Keratinocyte (primary cell): ENCODE data around the gene TDRD6. TPM values are rescaled to one million over a fixed set of nuclear protein-coding genes. Genes with fewer than 3 reads are reported as not detected.

Experiments
- DNase-seq: peaks from one replicate; pipeline ENCODE4 v3.0.0-alpha.2; 2011; ENCODE audit warnings: low read depth, missing footprints, low spot score
- FAIRE-seq: peaks from 2 replicates; lab custom pipeline; 2011; peaks lifted over from hg19 to GRCh38; lab: Jason Lieb, UNC
- H2AFZ ChIP-seq: 2 replicates; pipeline ENCODE4 v1.6.0; 2012; ENCODE audit warnings: low read length, control low read depth, inconsistent platforms; ENCODE audit not compliant: control insufficient read depth
- H3K27ac ChIP-seq: 2 replicates; pipeline ENCODE4 v1.5.1; 2011; ENCODE audit warnings: low read length; ENCODE audit not compliant: control insufficient read depth, insufficient read depth
- H3K27me3 ChIP-seq: 3 replicates; pipeline ENCODE4 v1.6.0; 2011; ENCODE audit warnings: low read length; ENCODE audit not compliant: control insufficient read depth, insufficient read depth; ENCODE audit errors: extremely low read depth
- H3K36me3 ChIP-seq, 2 experiments: 2 replicates in 1 of 2; 3 replicates in 1 of 2; pipeline ENCODE4 v1.5.1; 2011; ENCODE audit warnings: low read length in 2 of 2, mild to moderate bottlenecking in 1 of 2; ENCODE audit not compliant: control insufficient read depth in 2 of 2, insufficient read depth in 2 of 2; ENCODE audit errors: extremely low read depth in 1 of 2
- H3K4me1 ChIP-seq: 3 replicates; pipeline ENCODE4 v1.5.1; 2011; ENCODE audit warnings: low read length; ENCODE audit not compliant: control insufficient read depth, insufficient read depth; ENCODE audit errors: extremely low read depth
- H3K4me2 ChIP-seq: 3 replicates; pipeline ENCODE4 v1.6.0; 2011; ENCODE audit warnings: low read depth, low read length; ENCODE audit not compliant: control insufficient read depth, insufficient read depth; ENCODE audit errors: extremely low read depth
- H3K4me3 ChIP-seq, 3 experiments: fragments of 200-600 bp in 1 of 3; sonication (generic) in 1 of 3; 2 replicates in 2 of 3; 3 replicates in 1 of 3; pipeline ENCODE4 v1.5.1; 2011 to 2016; ENCODE audit warnings: low read length in 3 of 3, mild to moderate bottlenecking in 3 of 3, control low read depth in 2 of 3, inconsistent platforms in 1 of 3, low read depth in 1 of 3, mixed read lengths in 1 of 3, mixed run types in 1 of 3, moderate library complexity in 1 of 3; ENCODE audit not compliant: control insufficient read depth in 2 of 3, insufficient read depth in 2 of 3; ENCODE audit errors: extremely low read depth in 1 of 3
- H3K79me2 ChIP-seq: 2 replicates; pipeline ENCODE4 v1.6.0; 2012; ENCODE audit warnings: low read length; ENCODE audit not compliant: control insufficient read depth, insufficient read depth
- H3K9ac ChIP-seq: 3 replicates; pipeline ENCODE4 v1.6.0; 2011; ENCODE audit warnings: low read length; ENCODE audit not compliant: control insufficient read depth, insufficient read depth; ENCODE audit errors: extremely low read depth
- H3K9me1 ChIP-seq: 3 replicates; pipeline ENCODE4 v1.6.0; 2011; ENCODE audit warnings: low read length; ENCODE audit not compliant: control insufficient read depth, insufficient read depth; ENCODE audit errors: extremely low read depth
- H3K9me3 ChIP-seq: 2 replicates; pipeline ENCODE4 v1.5.1; 2012; ENCODE audit warnings: low read depth, low read length; ENCODE audit not compliant: control insufficient read depth
- H4K20me1 ChIP-seq: 3 replicates; pipeline ENCODE4 v1.6.0; 2011; ENCODE audit warnings: low read length; ENCODE audit not compliant: control insufficient read depth, insufficient read depth; ENCODE audit errors: extremely low read depth
- CTCF ChIP-seq, 3 experiments: IDR thresholded peaks in 1 of 3; conservative IDR thresholded peaks in 1 of 3; optimal IDR thresholded peaks in 1 of 3; 2 replicates in 2 of 3; 3 replicates in 1 of 3; pipeline versions ENCODE3 to v1.5.1; 2011; ENCODE audit warnings: low read length in 3 of 3, mild to moderate bottlenecking in 3 of 3, moderate library complexity in 2 of 3, control low read depth in 1 of 3, inconsistent platforms in 1 of 3; ENCODE audit not compliant: insufficient read depth in 2 of 3; ENCODE audit errors: extremely low read depth in 1 of 3
- EZH2 ChIP-seq: IDR thresholded peaks from one replicate; pipeline ENCODE4 v1.6.1; 2012; ENCODE audit warnings: inconsistent platforms, mild to moderate bottlenecking, low read length, moderate library complexity
- dilution Hi-C: fragments of 300-500 bp; cut with MboI; formaldehyde crosslinking; loops from one replicate; pipeline ENCODE4 v1.7.0; 2020; ENCODE audit warnings: low sequenced_read_pairs; ENCODE audit not compliant: extremely low pct_ligation_motif_present
- polyA plus RNA-seq, 5 experiments: library from polyadenylated mRNA; depleted of rRNA in 3 of 5; stranded (reverse) in 3 of 5; stranded (forward) in 1 of 5; unstranded in 1 of 5; fragments of >200 nt; gene quantifications; 1 replicate in 1 of 5; 2 replicates in 3 of 5; 3 replicates in 1 of 5; pipeline versions ENCODE4 v1.2.1 to v1.2.3, GENCODE V29; 2011 to 2012; ENCODE audit warnings: missing spikeins in 2 of 5, low read depth in 1 of 5, low replicate concordance in 1 of 5

The TDRD6 gene
- polyA plus RNA-seq, 1 donor (not counting 4 experiments of a cell fraction or from before 2014, with no cell fraction given): 0.25 TPM

GRCh38 chr6:46745973-46746372 is 58.3 kb downstream of the TDRD6 start:
- no peaks in the 10 kb centered on the region for H3K9me1 ChIP-seq
- H3K4me3 ChIP-seq: no peak overlapping the region
- H3K79me2 ChIP-seq: no peaks in the 10 kb centered on the region
- H3K4me2 ChIP-seq: no peak overlapping the region
- H4K20me1 ChIP-seq: no peaks in the 10 kb centered on the region
- DNase-seq: no peak
- no peaks in the 10 kb centered on the region for H3K27me3 ChIP-seq
- no peak overlapping the region for H3K9ac ChIP-seq
- no peak for FAIRE-seq
- no peaks in the 10 kb centered on the region for H3K4me1 ChIP-seq
- H3K27ac ChIP-seq: no peak overlapping the region
- dilution Hi-C loops: no loop called here
- no peaks in the 10 kb centered on the region for H3K36me3 ChIP-seq
- no peak overlapping the region for H2AFZ ChIP-seq
- no peak for TF ChIP-seq EZH2
- TF ChIP-seq CTCF (optimal IDR thresholded peaks at IDR 0.05 in 1 of 3, IDR thresholded peaks at IDR 0.05 in 1 of 3, conservative IDR thresholded peaks at IDR 0.05 in 1 of 3; ENCODE audit: extremely low read depth in 1 of 3, insufficient read depth in 2 of 3, low read length in 3 of 3): no peak
- no peaks in the 10 kb centered on the region for H3K9me3 ChIP-seq

- no peak within 1 kb of the TSS for H3K27ac ChIP-seq
- no peaks in the 10 kb centered on the region for H3K36me3 ChIP-seq
- H3K79me2 ChIP-seq: no peaks in the 10 kb centered on the region
- no peak within 1 kb of the TSS for H3K9ac ChIP-seq
- no peak for DNase-seq
- no peaks in the 10 kb centered on the region for H3K27me3 ChIP-seq
- no peak within 1 kb of the TSS for H3K4me3 ChIP-seq
- TF ChIP-seq EZH2: no peak
- TF ChIP-seq CTCF (optimal IDR thresholded peaks at IDR 0.05 in 1 of 3, IDR thresholded peaks at IDR 0.05 in 1 of 3, conservative IDR thresholded peaks at IDR 0.05 in 1 of 3; ENCODE audit: extremely low read depth in 1 of 3, insufficient read depth in 2 of 3, low read length in 3 of 3): no peak
- H2AFZ ChIP-seq: no peak within 1 kb of the TSS
- H3K4me1 ChIP-seq: no peaks in the 10 kb centered on the region
- no peaks in the 10 kb centered on the region for H3K9me1 ChIP-seq
- H4K20me1 ChIP-seq: no peaks in the 10 kb centered on the region
- H3K4me2 ChIP-seq: no peak within 1 kb of the TSS
- no peaks in the 10 kb centered on the region for H3K9me3 ChIP-seq
- dilution Hi-C loops: no loop called here
- FAIRE-seq: no peak
Observed at GRCh38 chr6:46746696-46747095, 59.0 kb downstream of the TDRD6 start, which contains the start of gene ANKRD66. Gene ANKRD66 (plus strand): TSS chr6:46746933. CDS start chr6:46751949, 5,016 bp downstream.
